Measurements from ENCODE around the gene EPOP. TPM values are rescaled to one million over a fixed set of nuclear protein-coding genes. Genes with fewer than 3 reads are reported as not detected.

EPOP gene
- total and polyA plus RNA-seq, 2 of the 13 experiments (the other 11 are each of a cell fraction or from before 2014, with no cell fraction given): 14.7 to 37.8 TPM

- no peak for TF ChIP-seq GTF3A (CRISPR knock-in tag; conservative IDR thresholded peaks at IDR 0.05)
- no peak for TF ChIP-seq ARID2 (CRISPR knock-in tag; IDR thresholded peaks at IDR 0.05; ENCODE audit: borderline replicate concordance)
- TF ChIP-seq ZNF878 (CRISPR knock-in tag; IDR thresholded peaks at IDR 0.05): no peak
- no peak for TF ChIP-seq ZNF276 (CRISPR knock-in tag; IDR thresholded peaks at IDR 0.05; ENCODE audit: low read depth)
- TF ChIP-seq ZNF773 (CRISPR knock-in tag; IDR thresholded peaks at IDR 0.05; ENCODE audit: borderline replicate concordance): no peak
- no peak for TF ChIP-seq MED13 (CRISPR knock-in tag; IDR thresholded peaks at IDR 0.05)
- no peak for TF ChIP-seq SNRNP70 (IDR thresholded peaks at IDR 0.05; ENCODE audit: low read depth, low read length)
- no peak for TF ChIP-seq NFYC (CRISPR knock-in tag; IDR thresholded peaks at IDR 0.05)
- TF ChIP-seq REPIN1 (CRISPR knock-in tag; IDR thresholded peaks at IDR 0.05; ENCODE audit: borderline replicate concordance, low read depth): 0 out of 2 replicates have a peak, but pooled peaks have one; percentile 27
- peak; percentile 40; the same call in 1 of the 2 replicates for TF ChIP-seq ZNF225 (CRISPR knock-in tag; IDR thresholded peaks at IDR 0.05)
- TF ChIP-seq ZNF687 (CRISPR knock-in tag; IDR thresholded peaks at IDR 0.05): peak; percentile 41
- no peak for TF ChIP-seq SATB2 (CRISPR knock-in tag; IDR thresholded peaks at IDR 0.05)
- no peak for TF ChIP-seq NFIB (CRISPR knock-in tag; IDR thresholded peaks at IDR 0.05; ENCODE audit: borderline replicate concordance)
- TF ChIP-seq HMGA1 (CRISPR knock-in tag; conservative IDR thresholded peaks at IDR 0.05): no peak
- TF ChIP-seq SMARCE1 (IDR thresholded peaks at IDR 0.05; ENCODE audit: borderline replicate concordance): no peak
- no peak for TF ChIP-seq ZNF30 (CRISPR knock-in tag; IDR thresholded peaks at IDR 0.05)
- no peak for TF ChIP-seq SKIL (CRISPR knock-in tag; IDR thresholded peaks at IDR 0.05; ENCODE audit: borderline replicate concordance)
- no peak for TF ChIP-seq ZNF350 (CRISPR knock-in tag; IDR thresholded peaks at IDR 0.05; ENCODE audit: borderline replicate concordance, low read depth)
- TF ChIP-seq ZFP62 (CRISPR knock-in tag; IDR thresholded peaks at IDR 0.05): no peak
- 0 out of 2 replicates have a peak, but pooled peaks have one; percentile 5 for TF ChIP-seq CTCF (CRISPR knock-in tag; IDR thresholded peaks at IDR 0.05)
These were observed 31.9 kb upstream of the EPOP start (continued) for GRCh38 chr17:38706505-38707216.
